H9 (cell line): Measurements from ENCODE around the gene IFT172. TPM values are rescaled to one million over a fixed set of nuclear protein-coding genes. Genes with fewer than 3 reads are reported as not detected.
"Not testable (repeated sequence)": the region's sequence is repeated elsewhere in the genome, so short reads cannot be mapped to it uniquely, and the experiment has no call there.

ENCODE experiments used
- DNase-seq: peaks from one replicate; pipeline ENCODE4 v3.0.0-alpha.2; 2017
- H2AFZ ChIP-seq: one replicate; pipeline ENCODE4 v1.6.1; 2013; ENCODE audit warnings: mild to moderate bottlenecking, low read length, control low read depth, moderate library complexity
- H2AK5ac ChIP-seq: 2 replicates; pipeline ENCODE4 v1.6.1; 2013; ENCODE audit warnings: low read length, control low read depth, mixed read lengths; ENCODE audit not compliant: insufficient read length
- H2BK120ac ChIP-seq: one replicate; pipeline ENCODE4 v1.6.1; 2013; ENCODE audit warnings: low read depth, mild to moderate bottlenecking, low read length, control low read depth, inconsistent platforms; ENCODE audit not compliant: poor library complexity, severe bottlenecking
- H2BK12ac ChIP-seq: 2 replicates; pipeline ENCODE4 v1.6.1; 2013; ENCODE audit warnings: low read length, control low read depth, mixed read lengths, low read depth; ENCODE audit not compliant: insufficient read length
- H2BK15ac ChIP-seq: 2 replicates; pipeline ENCODE4 v1.6.1; 2013; ENCODE audit warnings: low read depth, low read length, control low read depth
- H2BK20ac ChIP-seq: one replicate; pipeline ENCODE4 v1.6.1; 2013; ENCODE audit warnings: low read depth, mild to moderate bottlenecking, low read length, control low read depth, inconsistent platforms; ENCODE audit not compliant: poor library complexity, severe bottlenecking
- H2BK5ac ChIP-seq: 2 replicates; pipeline ENCODE4 v1.6.1; 2013; ENCODE audit warnings: low read length, control low read depth, mixed read lengths; ENCODE audit not compliant: insufficient read length
- H3K14ac ChIP-seq: 2 replicates; pipeline ENCODE4 v1.6.1; 2013; ENCODE audit warnings: low read length, control low read depth; ENCODE audit not compliant: insufficient read depth
- H3K18ac ChIP-seq: 2 replicates; pipeline ENCODE4 v1.6.1; 2013; ENCODE audit warnings: low read depth, mild to moderate bottlenecking, mixed read lengths, low read length, control low read depth; ENCODE audit not compliant: insufficient read length
- H3K23ac ChIP-seq: 2 replicates; pipeline ENCODE4 v1.6.1; 2013; ENCODE audit warnings: low read length, control low read depth, mixed read lengths, low read depth; ENCODE audit not compliant: insufficient read length
- H3K23me2 ChIP-seq: 2 replicates; pipeline ENCODE4 v1.6.1; 2013; ENCODE audit warnings: low read depth, mild to moderate bottlenecking, mixed read lengths, low read length, control low read depth; ENCODE audit not compliant: insufficient read length, poor library complexity, severe bottlenecking
- H3K27ac ChIP-seq: 2 replicates; pipeline ENCODE4 v1.5.1; 2013; ENCODE audit warnings: low read length, control low read depth, mixed read lengths, low read depth; ENCODE audit not compliant: insufficient read length
- H3K27me3 ChIP-seq: 2 replicates; pipeline ENCODE4 v1.6.1; 2013; ENCODE audit warnings: low read length, control low read depth, inconsistent platforms; ENCODE audit not compliant: insufficient read depth
- H3K4ac ChIP-seq: 2 replicates; pipeline ENCODE4 v1.6.1; 2013; ENCODE audit warnings: low read depth, mild to moderate bottlenecking, control low read depth, inconsistent platforms, low read length, moderate library complexity
- H3K4me1 ChIP-seq: 2 replicates; pipeline ENCODE4 v1.6.1; 2013; ENCODE audit warnings: low read length, control low read depth, inconsistent platforms; ENCODE audit not compliant: insufficient read depth
- H3K4me2 ChIP-seq: 2 replicates; pipeline ENCODE4 v1.6.1; 2013; ENCODE audit warnings: low read length, control low read depth, mixed read lengths; ENCODE audit not compliant: insufficient read length, insufficient read depth
- H3K56ac ChIP-seq: 2 replicates; pipeline ENCODE4 v1.6.1; 2013; ENCODE audit warnings: low read depth, mild to moderate bottlenecking, mixed read lengths, low read length, control low read depth; ENCODE audit not compliant: insufficient read length
- H3K79me1 ChIP-seq: 2 replicates; pipeline ENCODE4 v1.6.1; 2013; ENCODE audit warnings: low read depth, mild to moderate bottlenecking, moderate library complexity, low read length, control low read depth, inconsistent platforms; ENCODE audit not compliant: insufficient read depth, poor library complexity, severe bottlenecking
- H3K79me2 ChIP-seq: 2 replicates; pipeline ENCODE4 v1.6.1; 2013; ENCODE audit warnings: low read length, control low read depth, inconsistent platforms; ENCODE audit not compliant: insufficient read depth
- H3K9ac ChIP-seq: 2 replicates; pipeline ENCODE4 v1.6.1; 2013; ENCODE audit warnings: low read length, control low read depth, mixed read lengths; ENCODE audit not compliant: insufficient read length; ENCODE audit errors: extremely low read depth
- H3K9me3 ChIP-seq: one replicate; pipeline ENCODE4 v1.6.1; 2013; ENCODE audit warnings: low read depth, low read length, inconsistent platforms; ENCODE audit not compliant: control insufficient read depth
- H3T11ph ChIP-seq: one replicate; pipeline ENCODE4 v1.6.1; 2013; ENCODE audit warnings: mild to moderate bottlenecking, low read length, control low read depth, inconsistent platforms
- H4K20me1 ChIP-seq: one replicate; pipeline ENCODE4 v1.6.1; 2013; ENCODE audit not compliant: control insufficient read depth, insufficient read length, insufficient read depth
- H4K5ac ChIP-seq: 2 replicates; pipeline ENCODE4 v1.6.1; 2013; ENCODE audit warnings: low read depth, mild to moderate bottlenecking, mixed read lengths, low read length, control low read depth; ENCODE audit not compliant: insufficient read length
- H4K8ac ChIP-seq: replicated peaks from 2 replicates; pipeline ENCODE4 v1.6.1; 2013; ENCODE audit warnings: low read length, control low read depth, mixed read lengths, low read depth; ENCODE audit not compliant: insufficient read length
- H4K91ac ChIP-seq: 2 replicates; pipeline ENCODE4 v1.6.1; 2013; ENCODE audit warnings: low read depth, mild to moderate bottlenecking, moderate library complexity, mixed read lengths, low read length, control low read depth; ENCODE audit not compliant: insufficient read length
- H3K27ac Mint-ChIP-seq, 3 experiments: 2 replicates in 2 of 3; 3 replicates in 1 of 3; pipeline ENCODE4 v1.8.0; 2020 to 2021; ENCODE audit warnings: mixed read lengths in 3 of 3, mild to moderate bottlenecking in 1 of 3, moderate library complexity in 1 of 3
- H3K27me3 Mint-ChIP-seq: 2 replicates; pipeline ENCODE4 v1.8.0; 2021; ENCODE audit warnings: low read depth, mild to moderate bottlenecking, moderate library complexity, mixed read lengths
- H3K36me3 Mint-ChIP-seq, 3 experiments: 2 replicates in 2 of 3; 3 replicates in 1 of 3; pipeline ENCODE4 v1.8.0; 2020 to 2021; ENCODE audit warnings: low read depth in 3 of 3, mixed read lengths in 3 of 3; ENCODE audit not compliant: insufficient read depth in 1 of 3
- H3K4me1 Mint-ChIP-seq, 2 experiments: 2 replicates each; pipeline ENCODE4 v1.8.0; 2020; ENCODE audit warnings: mixed read lengths in 2 of 2
- H3K4me3 Mint-ChIP-seq, 2 experiments: 2 replicates in 1 of 2; 3 replicates in 1 of 2; pipeline ENCODE4 v1.8.0; 2020 to 2021; ENCODE audit warnings: mild to moderate bottlenecking in 2 of 2, mixed read lengths in 2 of 2, moderate library complexity in 1 of 2
- H3K9me3 Mint-ChIP-seq, 2 experiments: 2 replicates in 1 of 2; 3 replicates in 1 of 2; pipeline ENCODE4 v1.8.0; 2020; ENCODE audit warnings: mild to moderate bottlenecking in 2 of 2, mixed read lengths in 2 of 2, moderate library complexity in 1 of 2
- WGBS: extraction: QIAGEN DNeasy Blood & Tissue Kit; methylation state at CpG from one replicate; pipeline ENCODE4 v1.1.7; 2013; ENCODE audit warnings: missing lambda C conversion rate, low lambda C conversion rate, mixed read lengths; ENCODE audit not compliant: insufficient read length; ENCODE audit errors: extremely low coverage; 5-methylcytosine and 5-hydroxymethylcytosine counted together
- total RNA-seq: library from RNA; stranded (reverse); gene quantifications from 2 replicates; pipeline ENCODE4 v1.2.1, GENCODE V29; 2021

Gene IFT172
- total RNA-seq, 1 experiment from 2014 or later = 15.5 TPM

- not testable (repeated sequence) for H3K18ac ChIP-seq, H4K5ac ChIP-seq
Measured at GRCh38 chr2:27538839-27539450, 49.4 kb upstream of the IFT172 start.

More at GRCh38 chr2:27538839-27539450, 49.4 kb upstream of the IFT172 start:
- WGBS = no CpG with 5 or more reads among the region's 6 CpGs
- H2AFZ ChIP-seq, H3K23me2 ChIP-seq, H2BK120ac ChIP-seq, H3K4ac ChIP-seq, H3K36me3 Mint-ChIP-seq, H3K4me1 ChIP-seq, H4K8ac ChIP-seq, H2BK15ac ChIP-seq, H3K14ac ChIP-seq, H3K4me2 ChIP-seq, H2BK5ac ChIP-seq, H3K4me3 Mint-ChIP-seq, H3T11ph ChIP-seq, H3K27me3 ChIP-seq, H3K79me1 ChIP-seq, H3K27ac ChIP-seq, H2BK12ac ChIP-seq, DNase-seq, H3K23ac ChIP-seq, H2AK5ac ChIP-seq, H3K56ac ChIP-seq, H3K27ac Mint-ChIP-seq, H3K9me3 ChIP-seq, H4K20me1 ChIP-seq, H3K79me2 ChIP-seq, H4K91ac ChIP-seq, H3K9ac ChIP-seq, H2BK20ac ChIP-seq, H3K4me1 Mint-ChIP-seq: not testable (repeated sequence)
- H3K9me3 Mint-ChIP-seq = peaks cover 6 to 12% of the 10 kb centered on the region in 2 experiments; a peak in 3 of 5 replicates
- peaks cover 19% of the 10 kb centered on the region for H3K27me3 Mint-ChIP-seq
